Measurements from ENCODE around the gene PLEK. TPM values are rescaled to one million over a fixed set of nuclear protein-coding genes. Genes with fewer than 3 reads are reported as not detected.

Gene PLEK
- total RNA-seq, 1 donor from 2014 or later: 0.10 TPM

DNA sequence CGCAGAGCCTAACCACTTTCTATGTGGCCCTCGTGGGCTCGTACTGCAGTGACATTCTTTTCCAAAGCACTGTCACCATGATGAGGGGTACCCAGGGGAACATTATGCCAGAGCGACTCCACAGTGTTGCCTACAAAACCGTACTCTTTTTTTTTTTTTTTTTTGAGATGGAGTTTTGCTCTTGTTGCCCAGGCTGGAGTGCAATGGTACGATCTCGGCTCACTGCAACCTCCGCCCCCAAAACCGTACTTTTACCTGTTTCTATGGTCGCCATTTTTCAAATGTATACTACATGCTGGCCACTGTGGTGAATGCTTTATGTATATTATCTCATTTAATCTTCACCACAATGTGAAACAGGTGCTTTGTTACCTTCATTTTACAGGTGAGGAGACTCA lies 4.3 kb downstream of the PLEK start:
- Mint-ChIP-seq H3K27ac (no peak overlapping the region), H3K4me3 (ENCODE audit: low read depth) (no peak overlapping the region), H3K27me3 (peaks cover 4% of the 10 kb centered on the region), H3K9me3 (ENCODE audit: low read depth) (no peaks in the 10 kb centered on the region), H3K4me1 (ENCODE audit: low read depth) (no peaks in the 10 kb centered on the region), H3K36me3 (ENCODE audit: insufficient read depth) (no peaks in the 10 kb centered on the region)
- no peak for DNase-seq (ENCODE audit: low spot score, unreplicated experiment)
- TF ChIP-seq, protein P1, sequence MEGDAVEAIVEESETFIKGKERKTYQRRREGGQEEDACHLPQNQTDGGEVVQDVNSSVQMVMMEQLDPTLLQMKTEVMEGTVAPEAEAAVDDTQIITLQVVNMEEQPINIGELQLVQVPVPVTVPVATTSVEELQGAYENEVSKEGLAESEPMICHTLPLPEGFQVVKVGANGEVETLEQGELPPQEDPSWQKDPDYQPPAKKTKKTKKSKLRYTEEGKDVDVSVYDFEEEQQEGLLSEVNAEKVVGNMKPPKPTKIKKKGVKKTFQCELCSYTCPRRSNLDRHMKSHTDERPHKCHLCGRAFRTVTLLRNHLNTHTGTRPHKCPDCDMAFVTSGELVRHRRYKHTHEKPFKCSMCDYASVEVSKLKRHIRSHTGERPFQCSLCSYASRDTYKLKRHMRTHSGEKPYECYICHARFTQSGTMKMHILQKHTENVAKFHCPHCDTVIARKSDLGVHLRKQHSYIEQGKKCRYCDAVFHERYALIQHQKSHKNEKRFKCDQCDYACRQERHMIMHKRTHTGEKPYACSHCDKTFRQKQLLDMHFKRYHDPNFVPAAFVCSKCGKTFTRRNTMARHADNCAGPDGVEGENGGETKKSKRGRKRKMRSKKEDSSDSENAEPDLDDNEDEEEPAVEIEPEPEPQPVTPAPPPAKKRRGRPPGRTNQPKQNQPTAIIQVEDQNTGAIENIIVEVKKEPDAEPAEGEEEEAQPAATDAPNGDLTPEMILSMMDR (IDR thresholded peaks at IDR 0.05; ENCODE audit: unreplicated experiment): no peak

DNA sequence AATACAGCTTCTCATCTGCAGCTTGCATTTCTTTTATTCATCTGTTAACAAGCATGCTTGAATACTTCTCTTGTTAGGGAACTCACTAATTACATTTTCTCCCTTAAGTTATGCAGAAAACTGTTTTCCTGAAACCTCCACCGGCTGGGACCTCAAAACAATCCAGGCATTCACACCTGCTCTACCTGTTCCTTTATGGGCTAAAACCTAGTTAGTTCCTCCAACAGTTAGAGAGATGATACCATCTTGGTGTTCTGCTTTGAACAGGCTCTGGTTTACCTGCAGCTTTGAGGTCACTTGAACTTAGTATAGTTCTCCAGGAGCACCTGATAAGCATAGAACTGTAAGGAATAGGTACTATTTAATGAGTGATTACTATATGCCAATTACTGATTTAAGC lies 6.1 kb downstream of the PLEK start:
- DNase-seq (ENCODE audit: low spot score, unreplicated experiment): no peak
- no peaks in the 10 kb centered on the region for H3K9me3 Mint-ChIP-seq (ENCODE audit: low read depth)
- TF ChIP-seq, protein P1 (IDR thresholded peaks at IDR 0.05; ENCODE audit: unreplicated experiment): no peak
- H3K27me3 Mint-ChIP-seq: peaks cover 8% of the 10 kb centered on the region
- no peaks in the 10 kb centered on the region for H3K4me1 Mint-ChIP-seq (ENCODE audit: low read depth)
- H3K4me3 Mint-ChIP-seq (ENCODE audit: low read depth): no peak overlapping the region
- H3K36me3 Mint-ChIP-seq (ENCODE audit: insufficient read depth): no peaks in the 10 kb centered on the region
- no peak overlapping the region for H3K27ac Mint-ChIP-seq

DNA sequence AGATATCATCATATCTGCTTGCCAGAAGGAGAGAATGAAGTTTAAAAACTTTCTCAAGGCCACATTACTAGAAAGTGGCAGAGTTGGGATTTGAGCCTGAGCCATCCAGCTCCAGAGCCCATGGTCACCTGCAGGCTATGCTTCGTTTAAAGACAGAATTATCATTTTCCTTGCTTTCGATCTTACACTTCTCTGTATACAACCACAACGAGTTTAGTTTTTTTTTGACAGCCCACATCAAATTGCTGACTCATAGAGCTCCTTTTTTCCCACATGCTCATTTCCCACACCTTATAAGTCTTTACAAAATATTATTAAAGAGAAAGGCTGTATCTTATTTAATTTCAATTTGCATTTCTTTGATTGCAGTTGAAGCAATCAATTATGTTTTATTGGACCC lies 6.5 kb downstream of the PLEK start:
- H3K27ac Mint-ChIP-seq: no peak overlapping the region
- H3K4me3 Mint-ChIP-seq (ENCODE audit: low read depth): no peak overlapping the region
- H3K4me1 Mint-ChIP-seq (ENCODE audit: low read depth): no peaks in the 10 kb centered on the region
- DNase-seq (ENCODE audit: low spot score, unreplicated experiment): no peak
- TF ChIP-seq, protein P1 (IDR thresholded peaks at IDR 0.05; ENCODE audit: unreplicated experiment): no peak
- H3K27me3 Mint-ChIP-seq: peaks cover 7% of the 10 kb centered on the region
- H3K9me3 Mint-ChIP-seq (ENCODE audit: low read depth): no peaks in the 10 kb centered on the region
- no peaks in the 10 kb centered on the region for H3K36me3 Mint-ChIP-seq (ENCODE audit: insufficient read depth)

DNA sequence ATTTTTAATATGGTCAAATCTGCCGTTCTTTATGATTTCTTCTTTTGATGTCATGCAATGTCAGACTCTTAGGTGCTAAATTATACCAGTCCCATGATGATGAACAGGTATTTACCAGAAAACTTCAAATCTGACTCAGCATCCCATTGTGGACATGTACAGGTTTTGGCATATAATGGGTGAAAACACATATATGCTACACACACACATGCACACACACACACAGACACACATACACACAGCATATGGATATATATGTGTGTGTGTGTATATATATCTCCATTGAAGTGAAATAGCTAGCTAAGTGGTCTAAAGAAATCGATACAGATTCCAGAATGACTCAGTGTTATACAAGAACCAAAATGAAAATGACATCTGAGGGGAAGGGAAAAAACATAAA lies 7.4 kb downstream of the PLEK start:
- Mint-ChIP-seq H3K4me3 (ENCODE audit: low read depth) (no peak overlapping the region), H3K27ac (no peak overlapping the region), H3K4me1 (ENCODE audit: low read depth) (no peaks in the 10 kb centered on the region), H3K27me3 (peaks cover 7% of the 10 kb centered on the region), H3K36me3 (ENCODE audit: insufficient read depth) (no peaks in the 10 kb centered on the region), H3K9me3 (ENCODE audit: low read depth) (no peaks in the 10 kb centered on the region)
- TF ChIP-seq, protein P1 (IDR thresholded peaks at IDR 0.05; ENCODE audit: unreplicated experiment): no peak
- no peak for DNase-seq (ENCODE audit: low spot score, unreplicated experiment)

DNA sequence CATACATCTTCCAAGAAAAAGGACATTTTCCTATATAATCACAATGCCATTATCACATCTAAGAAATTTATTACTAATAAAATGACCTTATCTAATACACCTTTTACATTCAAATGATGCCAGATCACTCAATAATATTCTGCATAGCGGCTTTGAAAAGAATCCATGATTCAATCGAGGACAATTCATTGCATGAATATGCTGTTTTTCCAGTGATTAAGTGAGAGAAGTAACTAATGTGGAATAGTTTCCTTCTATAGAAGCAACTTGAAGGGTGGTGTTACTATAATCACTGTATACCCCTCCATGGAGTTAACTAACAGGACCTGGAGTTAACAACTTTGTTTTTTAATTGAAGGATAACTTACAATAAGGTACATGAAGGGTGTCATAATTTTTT lies 9.1 kb downstream of the PLEK start:
- no peaks in the 10 kb centered on the region for H3K4me1 Mint-ChIP-seq (ENCODE audit: low read depth)
- DNase-seq (ENCODE audit: low spot score, unreplicated experiment): no peak
- no peaks in the 10 kb centered on the region for H3K9me3 Mint-ChIP-seq (ENCODE audit: low read depth)
- H3K27ac Mint-ChIP-seq: no peak overlapping the region
- TF ChIP-seq, protein P1 (IDR thresholded peaks at IDR 0.05; ENCODE audit: unreplicated experiment): no peak
- H3K27me3 Mint-ChIP-seq: peaks cover 7% of the 10 kb centered on the region
- H3K36me3 Mint-ChIP-seq (ENCODE audit: insufficient read depth): no peaks in the 10 kb centered on the region
- no peak overlapping the region for H3K4me3 Mint-ChIP-seq (ENCODE audit: low read depth)

All from progenitor cell of endocrine pancreas (in vitro differentiated cells).